PC-3 (cell line): ENCODE results near the gene SYT11. TPM values are rescaled to one million over a fixed set of nuclear protein-coding genes. Genes with fewer than 3 reads are reported as not detected.
A peak's percentile ranks its signal among the peaks of the same experiment; 100 is the strongest.

Experiments used
- ATAC-seq: fragments of 200-7000 bp; cut with Tn5 transposase; 2 replicates; pipeline ENCODE4 v1.9.1; 2020; ENCODE audit warnings: mild to moderate bottlenecking, moderate library complexity
- BruUV-seq: library from RNA; stranded (reverse); fragments of 400-500 nt; replicated peaks from 2 replicates; lab custom pipeline; 2021; lab: Mats Ljungman, UMichigan
- CTCF ChIA-PET: fragments of 300-600 bp; sonication (Branson Sonifier 250); formaldehyde crosslinking; loops from one replicate; lab custom pipeline; 2022; ENCODE audit warnings: antibody characterized with exemption; lab: Charles Lee
- POLR2A ChIA-PET: fragments of 300-600 bp; sonication (Branson Sonifier 250); formaldehyde crosslinking; loops from one replicate; lab custom pipeline; 2022; ENCODE audit warnings: antibody characterized with exemption; ENCODE audit not compliant: unreplicated experiment; lab: Charles Lee
- DNase-seq: peaks from one replicate; pipeline ENCODE4 v3.0.0-alpha.2; 2015
- H2AFZ ChIP-seq: fragments of 300-600 bp; sonication (generic); 2 replicates; pipeline ENCODE4 v1.6.0; 2016; ENCODE audit warnings: antibody characterized with exemption, low read length
- H3F3A ChIP-seq: fragments of 300-600 bp; sonication (generic); one replicate; pipeline ENCODE4 v1.6.0; 2017; ENCODE audit warnings: antibody characterized with exemption, low read length, control low read depth, mild to moderate bottlenecking; ENCODE audit not compliant: unreplicated experiment
- H3K27ac ChIP-seq: fragments of 300-600 bp; sonication (generic); 2 replicates; pipeline ENCODE4 v1.5.1; 2016; ENCODE audit warnings: mild to moderate bottlenecking, low read length
- H3K27me3 ChIP-seq: fragments of 300-600 bp; sonication (generic); 2 replicates; pipeline ENCODE4 v1.6.1; 2016; ENCODE audit warnings: low read length, mixed read lengths
- H3K36me3 ChIP-seq: fragments of 300-600 bp; sonication (generic); 2 replicates; pipeline ENCODE4 v1.6.1; 2016; ENCODE audit warnings: low read depth, mixed run types, low read length, mixed read lengths
- H3K4me1 ChIP-seq: fragments of 300-600 bp; sonication (generic); 2 replicates; pipeline ENCODE4 v1.5.1; 2016; ENCODE audit warnings: low read length; ENCODE audit not compliant: insufficient read depth
- H3K4me2 ChIP-seq: fragments of 300-600 bp; sonication (generic); 2 replicates; pipeline ENCODE4 v1.6.0; 2016; ENCODE audit warnings: low read length
- H3K4me3 ChIP-seq: fragments of 300-600 bp; sonication (generic); 2 replicates; pipeline ENCODE4 v1.5.1; 2016; ENCODE audit warnings: mild to moderate bottlenecking, low read length, mixed read lengths
- H3K79me2 ChIP-seq: fragments of 300-600 bp; sonication (generic); 2 replicates; pipeline ENCODE4 v1.6.1; 2017; ENCODE audit warnings: low read length, mixed read lengths
- H3K9ac ChIP-seq: fragments of 300-600 bp; sonication (generic); 2 replicates; pipeline ENCODE4 v1.6.0; 2016; ENCODE audit warnings: mild to moderate bottlenecking, low read length
- H3K9me2 ChIP-seq: fragments of 300-600 bp; sonication (generic); replicated peaks from 2 replicates; pipeline ENCODE4 v1.6.1; 2016; ENCODE audit warnings: mixed run types, low read length, mixed read lengths
- H3K9me3 ChIP-seq: fragments of 300-600 bp; sonication (generic); 2 replicates; pipeline ENCODE4 v1.6.1; 2016; ENCODE audit warnings: low read length, mixed read lengths
- H4K20me1 ChIP-seq: fragments of 300-600 bp; sonication (generic); 2 replicates; pipeline ENCODE4 v1.6.1; 2016; ENCODE audit warnings: low read length, mixed read lengths
- CTCF ChIP-seq: fragments of 300-600 bp; sonication (generic); conservative IDR thresholded peaks from 2 replicates; pipeline ENCODE4 v1.5.1; 2017; ENCODE audit warnings: antibody characterized with exemption, low read depth, mild to moderate bottlenecking, low read length
- EZH2 ChIP-seq: fragments of 300-600 bp; sonication (generic); IDR thresholded peaks from one replicate; pipeline ENCODE4 v1.6.1; 2017; ENCODE audit warnings: antibody characterized with exemption, mild to moderate bottlenecking, low read length; ENCODE audit not compliant: unreplicated experiment
- EZH2phosphoT487 ChIP-seq: fragments of 300-600 bp; sonication (generic); IDR thresholded peaks from 2 replicates; pipeline ENCODE4 v1.6.1; 2018; ENCODE audit warnings: mild to moderate bottlenecking, antibody characterized with exemption, low read length, borderline replicate concordance
- intact Hi-C: fragments of 100-400 bp; cut with micrococcal nuclease; formaldehyde crosslinking; loops from 2 replicates; pipeline ENCODE4 v1.9.0; 2023
- total RNA-seq: library from RNA; depleted of rRNA; stranded (reverse); fragments of >200 nt; gene quantifications from 2 replicates; pipeline ENCODE4 v1.2.3, GENCODE V29; 2014

SYT11 gene
- total RNA-seq, 1 experiment from 2014 or later, result 0.44 TPM

DNA sequence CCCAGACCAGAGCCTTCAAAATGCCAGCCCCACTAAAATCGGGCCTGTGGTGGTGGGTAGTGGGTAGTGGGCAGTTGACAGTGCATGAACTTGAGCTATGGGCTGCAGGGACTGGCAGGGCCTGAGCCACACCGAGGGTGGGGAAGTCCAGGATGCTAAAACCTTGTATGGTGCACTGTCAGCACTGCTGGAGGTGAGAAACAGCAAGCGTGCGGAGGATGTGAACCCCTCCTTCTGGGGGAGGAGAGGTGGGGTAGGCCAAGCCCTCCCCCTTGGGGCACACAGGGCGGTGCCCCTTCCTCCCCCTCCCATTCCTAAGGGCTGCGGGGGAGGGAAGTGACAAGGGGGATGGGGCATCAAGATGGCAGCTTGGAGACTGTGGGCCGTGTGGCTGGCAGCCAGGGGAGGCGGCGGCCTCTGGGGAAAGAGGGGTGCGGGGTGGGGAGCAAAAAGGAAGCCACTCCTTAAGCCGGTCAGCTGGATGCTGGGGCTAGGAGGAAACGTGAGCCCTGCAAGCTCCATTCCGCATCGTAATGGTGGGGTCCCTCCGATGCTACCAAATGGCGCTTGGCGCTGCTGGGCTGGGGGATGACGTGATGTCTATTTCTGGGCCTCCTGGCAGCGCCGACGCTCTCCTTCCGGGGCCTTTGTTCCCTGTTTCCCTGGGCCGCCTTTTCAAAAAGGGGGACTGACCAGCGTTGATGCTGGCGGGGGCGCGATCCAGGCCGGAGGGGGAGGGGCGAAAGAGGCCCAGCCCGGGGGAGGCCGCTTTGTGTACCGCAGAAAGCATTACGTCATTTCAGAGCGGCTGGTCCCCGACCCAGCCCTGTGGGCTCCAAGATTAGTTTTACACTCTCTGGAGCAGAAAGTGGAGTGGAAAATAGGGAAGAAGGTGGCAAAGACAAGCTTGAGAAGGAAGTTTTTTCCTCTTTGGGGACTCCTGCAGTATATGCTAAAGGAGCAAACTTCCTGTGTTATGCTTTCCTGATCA lies 809 bp downstream of the SYT11 start:
- Histone ChIP-seq H3K9ac (no peak overlapping the region), H3K36me3 (no peaks in the 10 kb centered on the region), H3K27ac (no peak overlapping the region), H4K20me1 (no peaks in the 10 kb centered on the region), H3K9me3 (no peaks in the 10 kb centered on the region), H3F3A (no peaks in the 10 kb centered on the region), H3K4me2 (no peak overlapping the region), H3K9me2 (no peaks in the 10 kb centered on the region), H3K27me3 (peaks cover 27% of the 10 kb centered on the region), H3K4me1 (peaks cover 13% of the 10 kb centered on the region), H3K79me2 (peaks cover 19% of the 10 kb centered on the region), H2AFZ (0 out of 2 replicates have a peak overlapping the region, but pooled peaks have one; percentile 13), H3K4me3 (no peak overlapping the region)
- no TSS peak for BruUV-seq
- intact Hi-C loops, result loop anchor here (1.0 to 5.0 kb wide), 3 partner anchors 33 to 72 kb away; partner anchors contain the start of genes KHDC4 and RIT1
- no peak for ATAC-seq
- TF ChIP-seq EZH2, result no peak
- TF ChIP-seq CTCF, result no peak
- TF ChIP-seq EZH2phosphoT487, result no peak
- ChIA-PET CTCF (interaction anchor here (0.5 kb wide), 1 partner anchor 906 kb away, joined by 3 read pairs; no protein-coding TSS in a partner anchor), POLR2A (interaction anchor here (1.0 kb wide), 1 partner anchor 32 kb away, joined by 4 read pairs; no protein-coding TSS in a partner anchor)
- DNase-seq, result no peak

DNA sequence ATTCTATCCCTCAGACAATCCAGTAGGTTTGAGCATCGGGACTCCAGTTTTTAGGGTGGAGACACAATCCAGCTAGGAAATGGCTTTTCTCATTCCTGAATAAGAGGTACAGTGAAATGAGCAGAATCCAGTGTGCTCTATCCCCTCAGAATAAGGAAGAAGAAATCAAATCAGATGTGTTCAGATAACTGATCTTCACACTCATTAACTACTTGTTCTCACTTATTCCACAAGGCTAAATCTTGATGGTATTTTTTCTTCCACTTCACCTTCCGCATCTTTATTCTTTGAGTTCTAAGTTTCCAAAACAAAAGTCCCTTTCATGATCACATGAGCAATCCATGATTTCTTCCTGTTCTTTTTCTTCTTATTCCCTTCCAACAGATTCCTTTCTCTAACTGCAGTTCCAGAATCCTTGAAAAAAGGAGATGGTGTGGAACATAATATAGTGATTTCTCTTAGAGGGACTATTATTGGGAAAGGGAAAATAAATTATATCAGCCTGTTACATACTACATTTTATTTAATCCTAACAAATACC lies 1.7 kb downstream of the SYT11 start:
- Histone ChIP-seq H3K27me3 (peaks cover 27% of the 10 kb centered on the region), H3K9me3 (no peaks in the 10 kb centered on the region), H3K9ac (no peak overlapping the region), H3K79me2 (peaks cover 10% of the 10 kb centered on the region), H3K9me2 (no peaks in the 10 kb centered on the region), H3F3A (no peaks in the 10 kb centered on the region), H3K4me1 (peaks cover 11% of the 10 kb centered on the region), H3K36me3 (no peaks in the 10 kb centered on the region), H3K4me2 (no peak overlapping the region), H3K27ac (no peak overlapping the region), H2AFZ (no peak overlapping the region), H3K4me3 (no peak overlapping the region), H4K20me1 (no peaks in the 10 kb centered on the region)
- no peak for TF ChIP-seq CTCF
- no peak for TF ChIP-seq EZH2phosphoT487
- ChIA-PET POLR2A (no interaction called here), CTCF (interaction anchor here (0.6 kb wide), 1 partner anchor 113 kb away, joined by 3 read pairs; no protein-coding TSS in a partner anchor)
- DNase-seq (no peak), ATAC-seq (no peak)
- BruUV-seq, result no TSS peak
- intact Hi-C loops, result no loop called here
